Measurements from ENCODE around the gene IL11.
"Not testable (repeated sequence)": the region's sequence is repeated elsewhere in the genome, so short reads cannot be mapped to it uniquely, and the experiment has no call there.

DNA sequence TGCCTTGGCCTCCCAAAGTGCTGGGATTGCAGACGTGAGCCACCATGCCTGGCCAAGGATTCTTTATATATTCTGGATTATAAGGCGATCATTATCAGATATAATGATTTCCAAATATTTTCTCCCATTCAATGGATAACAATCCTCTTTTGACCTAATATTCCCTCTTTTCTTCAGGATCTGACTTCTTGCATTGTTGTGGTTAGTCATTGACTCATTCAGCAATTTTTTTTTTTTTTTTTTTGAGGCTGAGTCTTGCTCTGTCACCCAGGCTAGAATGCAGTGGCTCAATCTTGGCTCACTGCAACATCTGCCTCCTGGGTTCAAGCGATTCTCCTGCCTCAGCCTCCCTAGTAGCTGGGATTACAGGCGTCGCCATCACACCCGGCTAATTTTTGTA lies 40.5 kb downstream of the IL11 start:
- TF ChIP-seq CTCF, POLR2A (IDR thresholded peaks at IDR 0.05): not testable (repeated sequence)

Measured in transverse colon (tissue), 3 donors.